Measurements from ENCODE around the gene MED16. TPM values are rescaled to one million over a fixed set of nuclear protein-coding genes. Genes with fewer than 3 reads are reported as not detected.
A peak's percentile ranks its signal among the peaks of the same experiment; 100 is the strongest.

The MED16 gene
- polyA plus RNA-seq, 3 donors, result 20.7 to 37.4 (median 32.8) TPM

- H3K4me1 ChIP-seq (ENCODE audit: control insufficient read depth in 1 of 2, insufficient read depth in 2 of 2, low read length in 2 of 2), result peaks cover 47 to 73% of the 10 kb centered on the region in 2 donors
- H3K36me3 ChIP-seq (replicated peaks in 1 of 2; ENCODE audit: control insufficient read depth in 1 of 2, insufficient read depth in 2 of 2, low read length in 2 of 2), result peaks cover 9 to 50% of the 10 kb centered on the region in 2 donors
- peak overlapping the region in 2 of 3 experiments; percentile 23 to 66 for H3K4me3 ChIP-seq (replicated peaks in 1 of 3; ENCODE audit: low read depth in 2 of 3, low read length in 3 of 3)
- peaks cover 27 to 53% of the 10 kb centered on the region in 2 donors for H3K36me3 Mint-ChIP-seq
- TF ChIP-seq CTCF (IDR thresholded peaks at IDR 0.05), result no peak
- H3K27me3 ChIP-seq (ENCODE audit: control insufficient read depth in 2 of 2, insufficient read depth in 2 of 2, low read length in 2 of 2), result no peaks in the 10 kb centered on the region
- peaks cover 98% of the 10 kb centered on the region for H3K79me2 ChIP-seq (ENCODE audit: insufficient read depth, low read length)
- peaks cover 69% of the 10 kb centered on the region for H3K4me1 Mint-ChIP-seq
- intact Hi-C loops (cut with micrococcal nuclease), result no loop called here
- peaks cover 0 to 1% (median 0%) of the 10 kb centered on the region in 3 donors for H3K27me3 Mint-ChIP-seq (ENCODE audit: low read depth in 3 of 3)
- no peak for DNase-seq
- WGBS (ENCODE audit: insufficient coverage), result 87% methylated on average over 9 of the region's 14 CpGs
- peak overlapping the region; percentile 63 to 67 for H3K27ac ChIP-seq (ENCODE audit: low read depth in 1 of 2, low read length in 2 of 2)
- H4K20me1 ChIP-seq (ENCODE audit: insufficient read depth, low read length), result peaks cover 97% of the 10 kb centered on the region
- H3K4me2 ChIP-seq (replicated peaks; ENCODE audit: extremely low read depth, low read length, poor library complexity, severe bottlenecking), result peak overlapping the region; percentile 63
- peak overlapping the region; percentile 73 to 87 for H3K4me3 Mint-ChIP-seq
- H3K9me3 ChIP-seq (replicated peaks in 1 of 2; ENCODE audit: control insufficient read depth in 1 of 2, insufficient read depth in 1 of 2, low read length in 2 of 2), result no peaks in the 10 kb centered on the region
- H3K9ac ChIP-seq (ENCODE audit: insufficient read depth, low read length, poor library complexity, severe bottlenecking), result peak overlapping the region; percentile 33
- H3K27ac Mint-ChIP-seq, result no peak overlapping the region
- H2AFZ ChIP-seq (ENCODE audit: insufficient read depth, low read depth, low read length, poor library complexity, severe bottlenecking), result no peak overlapping the region
- peaks cover 0 to 2% (median 0%) of the 10 kb centered on the region in 7 donors for H3K9me3 Mint-ChIP-seq
Observed at GRCh38 chr19:933553-933882, 40.5 kb upstream of the MED16 start.

GRCh38 chr19:932648-933552, 39.9 kb upstream of the MED16 start:
- Histone ChIP-seq H4K20me1 (ENCODE audit: insufficient read depth, low read length) (peaks cover 97% of the 10 kb centered on the region), H3K9me3 (replicated peaks in 1 of 2; ENCODE audit: control insufficient read depth in 1 of 2, insufficient read depth in 1 of 2, low read length in 2 of 2) (no peaks in the 10 kb centered on the region), H3K4me1 (ENCODE audit: control insufficient read depth in 1 of 2, insufficient read depth in 2 of 2, low read length in 2 of 2) (peaks cover 53 to 76% of the 10 kb centered on the region in 2 donors), H3K4me2 (replicated peaks; ENCODE audit: extremely low read depth, low read length, poor library complexity, severe bottlenecking) (peak overlapping the region; percentile 63), H3K36me3 (replicated peaks in 1 of 2; ENCODE audit: control insufficient read depth in 1 of 2, insufficient read depth in 2 of 2, low read length in 2 of 2) (peaks cover 9 to 43% of the 10 kb centered on the region in 2 donors), H3K27ac (ENCODE audit: low read depth in 1 of 2, low read length in 2 of 2) (peak overlapping the region; percentile 63 to 67), H3K9ac (ENCODE audit: insufficient read depth, low read length, poor library complexity, severe bottlenecking) (peak overlapping the region; percentile 33), H3K79me2 (ENCODE audit: insufficient read depth, low read length) (peaks cover 98% of the 10 kb centered on the region), H3K4me3 (replicated peaks in 1 of 3; ENCODE audit: low read depth in 2 of 3, low read length in 3 of 3) (peak overlapping the region in 2 of 3 experiments; percentile 23 to 66), H2AFZ (ENCODE audit: insufficient read depth, low read depth, low read length, poor library complexity, severe bottlenecking) (no peak overlapping the region), H3K27me3 (ENCODE audit: control insufficient read depth in 2 of 2, insufficient read depth in 2 of 2, low read length in 2 of 2) (no peaks in the 10 kb centered on the region)
- DNase-seq, result peak in 2 of 3 donors; percentile 48 to 62
- H3K36me3 Mint-ChIP-seq, result peaks cover 24 to 50% of the 10 kb centered on the region in 2 donors
- peaks cover 72% of the 10 kb centered on the region for H3K4me1 Mint-ChIP-seq
- WGBS (ENCODE audit: insufficient coverage), result 4% methylated on average over 48 of the region's 54 CpGs
- H3K27me3 Mint-ChIP-seq (ENCODE audit: low read depth in 3 of 3), result peaks cover 0 to 1% (median 0%) of the 10 kb centered on the region in 3 donors
- intact Hi-C loops (cut with micrococcal nuclease), result no loop called here
- H3K27ac Mint-ChIP-seq, result peak overlapping the region; percentile 74 to 92 (median 86)
- H3K4me3 Mint-ChIP-seq, result peak overlapping the region; percentile 73 to 87
- no peak for TF ChIP-seq CTCF (IDR thresholded peaks at IDR 0.05)
- peaks cover 0 to 2% (median 0%) of the 10 kb centered on the region in 7 donors for H3K9me3 Mint-ChIP-seq
